SK-N-SH (cell line): ENCODE measurements around the gene ZNF665.

Source experiments
- CHD2 ChIP-seq: fragments of 150-350 bp; IDR thresholded peaks from 2 replicates; pipeline ENCODE4 v1.6.1; 2018; ENCODE audit warnings: low read length; ENCODE audit not compliant: partially characterized antibody
- CTCF ChIP-seq: fragments of 200-600 bp; sonication (generic); IDR thresholded peaks from 2 replicates; pipeline ENCODE4 v1.6.1; 2017; ENCODE audit warnings: antibody characterized with exemption, mild to moderate bottlenecking, moderate library complexity
- EZH2phosphoT487 ChIP-seq: fragments of 200-600 bp; sonication (generic); IDR thresholded peaks from 2 replicates; pipeline ENCODE4 v1.6.1; 2017; ENCODE audit warnings: low read depth, mixed run types, mild to moderate bottlenecking, antibody characterized with exemption, moderate library complexity, borderline replicate concordance
- FOXJ3 ChIP-seq: sonication (generic); formaldehyde crosslinking; IDR thresholded peaks from 2 replicates; pipeline ENCODE4 v1.5.1; 2020; ENCODE audit warnings: mild to moderate bottlenecking, missing genetic modification reagents
- FOXM1 ChIP-seq: IDR thresholded peaks from 2 replicates; pipeline ENCODE4 v1.4.0; 2012; ENCODE audit warnings: low read depth, mild to moderate bottlenecking
- MAX ChIP-seq: IDR thresholded peaks from 2 replicates; pipeline ENCODE4 v1.4.0; 2012; ENCODE audit warnings: low read depth
- POLR2AphosphoS5 ChIP-seq: IDR thresholded peaks from 2 replicates; pipeline ENCODE4 v1.6.1; 2012; ENCODE audit warnings: low read depth, low read length
- RCOR1 ChIP-seq: fragments of 150-350 bp; IDR thresholded peaks from 2 replicates; pipeline ENCODE4 v1.6.1; 2017; ENCODE audit warnings: antibody characterized with exemption, low read length
- REST ChIP-seq: IDR thresholded peaks from 2 replicates; pipeline ENCODE4 v1.6.1; 2012; ENCODE audit warnings: mild to moderate bottlenecking, low read depth, low read length, moderate library complexity
- YY1 ChIP-seq: IDR thresholded peaks from 2 replicates; pipeline ENCODE4 v1.4.0; 2012; ENCODE audit warnings: low read depth, mild to moderate bottlenecking

DNA sequence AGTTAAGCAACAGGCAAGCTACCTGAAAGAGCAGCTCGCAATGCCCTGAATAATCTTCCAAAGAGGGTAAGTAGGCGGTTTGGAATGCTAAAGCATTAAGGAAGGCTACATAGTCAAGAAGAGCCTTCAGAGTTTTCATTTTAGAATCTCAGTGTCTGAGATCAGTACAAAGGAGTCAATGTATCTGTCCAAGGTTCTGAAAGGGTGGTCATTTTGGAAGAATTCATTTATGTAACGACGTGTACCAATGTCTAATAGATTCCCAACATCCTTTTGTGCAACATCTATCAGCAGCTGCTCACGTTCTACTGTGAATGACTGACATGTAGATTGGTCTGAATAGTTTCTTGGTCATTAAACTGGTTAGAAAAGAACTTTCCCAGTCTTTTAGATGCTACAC, 15.2 kb downstream of the ZNF665 start:
- TF ChIP-seq FOXM1, result no peak
- TF ChIP-seq CTCF, result no peak
- TF ChIP-seq RCOR1, result no peak
- no peak for TF ChIP-seq EZH2phosphoT487
- no peak for TF ChIP-seq MAX
- no peak for TF ChIP-seq CHD2
- TF ChIP-seq REST, result peak; percentile 58; the same call in 1 of the 2 replicates
- TF ChIP-seq FOXJ3 (CRISPR knock-in tag), result no peak
- no peak for TF ChIP-seq YY1
- no peak for TF ChIP-seq POLR2AphosphoS5
